Erythroblast (primary cell): ENCODE results near the gene MYO6.

Experiments used
- GATA1 ChIP-seq: IDR thresholded peaks from 2 replicates; pipeline ENCODE4 v1.6.1; 2011; ENCODE audit warnings: low read depth, mild to moderate bottlenecking, control low read depth, low read length, moderate library complexity
- POLR2A ChIP-seq: IDR thresholded peaks from 2 replicates; pipeline ENCODE4 v1.6.1; 2011; ENCODE audit warnings: mild to moderate bottlenecking, low read length

DNA sequence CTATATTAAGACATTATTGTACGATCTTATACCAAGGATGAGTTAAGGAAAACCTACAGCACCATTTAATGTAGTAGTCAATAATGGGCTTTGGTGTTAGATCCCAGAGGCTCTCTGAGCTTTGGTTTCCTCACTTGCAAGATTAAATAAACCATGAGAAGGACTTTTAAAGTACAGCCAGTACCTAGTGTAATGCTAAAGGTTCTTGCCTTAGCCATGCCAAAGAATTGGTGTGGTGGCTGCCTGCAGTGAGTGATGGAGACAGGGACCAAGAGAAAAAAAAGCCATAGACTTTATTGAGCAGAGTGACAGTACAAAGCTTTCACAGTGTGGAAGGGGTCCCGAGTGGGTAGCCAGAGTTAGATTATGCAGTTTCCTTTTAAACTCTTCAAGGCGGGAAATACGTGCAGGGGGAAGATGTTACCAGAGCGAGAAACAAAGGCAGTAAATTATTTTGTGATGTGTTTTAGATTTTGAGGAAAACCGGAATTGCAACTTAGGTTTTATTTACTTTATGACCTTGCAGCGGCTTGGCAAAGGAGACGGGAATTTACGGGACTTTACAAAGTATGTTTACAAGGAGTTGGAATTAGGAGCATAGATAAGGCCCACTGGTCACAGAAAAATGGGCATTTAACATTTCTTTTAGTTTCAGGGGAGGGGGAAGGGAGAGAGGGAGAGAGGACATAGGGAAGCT is 100.4 kb downstream of the MYO6 start:
- TF ChIP-seq POLR2A = no peak
- no peak for TF ChIP-seq GATA1
